HepG2 (cell line): Measurements from ENCODE around the gene DAZAP1. TPM values are rescaled to one million over a fixed set of nuclear protein-coding genes. Genes with fewer than 3 reads are reported as not detected.

Experiments used
- AGO2 ChIP-seq: fragments of 200-400 bp; formaldehyde crosslinking; optimal IDR thresholded peaks from 2 replicates; pipeline ENCODE3; 2017; ENCODE audit warnings: mild to moderate bottlenecking, low read depth, low read length, moderate library complexity
- ATRX ChIP-seq: sonication (generic); formaldehyde crosslinking; IDR thresholded peaks from 2 replicates; pipeline ENCODE4 v1.4.0; 2020; ENCODE audit warnings: missing genetic modification reagents, borderline replicate concordance
- CEBPB ChIP-seq: IDR thresholded peaks from 2 replicates; pipeline ENCODE4 v1.6.1; 2011; ENCODE audit warnings: low read depth, low read length, improper control_type of control experiment, borderline replicate concordance
- MBD4 ChIP-seq: IDR thresholded peaks from 2 replicates; pipeline ENCODE4 v1.6.1; 2012; ENCODE audit warnings: low read length, inconsistent platforms, borderline replicate concordance
- NAIF1 ChIP-seq: sonication (generic); formaldehyde crosslinking; IDR thresholded peaks from 2 replicates; pipeline ENCODE4 v1.5.0; 2020; ENCODE audit warnings: mild to moderate bottlenecking, missing genetic modification reagents, borderline replicate concordance
- POLR2A ChIP-seq, 2 experiments: IDR thresholded peaks; 2 replicates each; pipeline ENCODE4 v1.6.1; 2011; ENCODE audit warnings: low read depth in 2 of 2, low read length in 2 of 2, mild to moderate bottlenecking in 1 of 2, moderate library complexity in 1 of 2; ENCODE audit not compliant: insufficient read depth in 1 of 2
- REXO4 ChIP-seq: sonication (generic); formaldehyde crosslinking; IDR thresholded peaks from 2 replicates; pipeline ENCODE4 v1.8.0; 2022; ENCODE audit warnings: missing genetic modification reagents, mild to moderate bottlenecking, borderline replicate concordance
- SRSF1 ChIP-seq: fragments of 200-400 bp; formaldehyde crosslinking; optimal IDR thresholded peaks from 2 replicates; pipeline ENCODE3; 2017; ENCODE audit warnings: mild to moderate bottlenecking, low read depth, low read length, moderate library complexity
- polyA plus RNA-seq, 8 experiments: library from polyadenylated mRNA; depleted of rRNA in 3 of 8; stranded (reverse) in 7 of 8; unstranded in 1 of 8; fragments of >200 nt; fragmentation: Illumina TruSeq in 4 of 8; extraction: Trizol in 4 of 8; gene quantifications; 2 replicates each; pipeline versions ENCODE4 v1.2.1 to v1.2.3, GENCODE V29; 2011 to 2016; ENCODE audit warnings: low read depth in 4 of 8, missing spikeins in 1 of 8, mixed read lengths in 1 of 8; ENCODE audit not compliant: insufficient read depth in 1 of 8
- total RNA-seq, 5 experiments: library from RNA; depleted of rRNA; stranded (reverse); fragments of >200 nt; fragmentation: Illumina TruSeq; extraction: Trizol; gene quantifications; 2 replicates each; pipeline ENCODE4 v1.2.3, GENCODE V29; 2016; ENCODE audit warnings: low read depth in 1 of 5
- TF ChIP-seq, protein P1 (sequence below): IDR thresholded peaks from 2 replicates; pipeline ENCODE4 v1.6.1; 2016; ENCODE audit warnings: mild to moderate bottlenecking
- TF ChIP-seq, protein P2 (sequence below): sonication (generic); formaldehyde crosslinking; IDR thresholded peaks from 2 replicates; pipeline ENCODE4 v1.4.0; 2020; ENCODE audit warnings: missing genetic modification reagents
- TF ChIP-seq, protein P3 (sequence below): fragments of 450-650 bp; IDR thresholded peaks from 2 replicates; pipeline ENCODE4 v1.6.1; 2016
- TF ChIP-seq, protein P4 (sequence below): sonication (generic); formaldehyde crosslinking; IDR thresholded peaks from 2 replicates; pipeline ENCODE4 v1.5.1; 2020; ENCODE audit warnings: missing genetic modification reagents, mild to moderate bottlenecking, borderline replicate concordance
- TF ChIP-seq, protein P5 (sequence below): sonication (generic); formaldehyde crosslinking; IDR thresholded peaks from 2 replicates; pipeline ENCODE4 v1.4.0; 2020; ENCODE audit warnings: missing genetic modification reagents

DAZAP1 gene
- total and polyA plus RNA-seq, 2 of the 13 experiments (the other 11 are each of a cell fraction or from before 2014, with no cell fraction given): 63.3 to 79.2 TPM

DNA sequence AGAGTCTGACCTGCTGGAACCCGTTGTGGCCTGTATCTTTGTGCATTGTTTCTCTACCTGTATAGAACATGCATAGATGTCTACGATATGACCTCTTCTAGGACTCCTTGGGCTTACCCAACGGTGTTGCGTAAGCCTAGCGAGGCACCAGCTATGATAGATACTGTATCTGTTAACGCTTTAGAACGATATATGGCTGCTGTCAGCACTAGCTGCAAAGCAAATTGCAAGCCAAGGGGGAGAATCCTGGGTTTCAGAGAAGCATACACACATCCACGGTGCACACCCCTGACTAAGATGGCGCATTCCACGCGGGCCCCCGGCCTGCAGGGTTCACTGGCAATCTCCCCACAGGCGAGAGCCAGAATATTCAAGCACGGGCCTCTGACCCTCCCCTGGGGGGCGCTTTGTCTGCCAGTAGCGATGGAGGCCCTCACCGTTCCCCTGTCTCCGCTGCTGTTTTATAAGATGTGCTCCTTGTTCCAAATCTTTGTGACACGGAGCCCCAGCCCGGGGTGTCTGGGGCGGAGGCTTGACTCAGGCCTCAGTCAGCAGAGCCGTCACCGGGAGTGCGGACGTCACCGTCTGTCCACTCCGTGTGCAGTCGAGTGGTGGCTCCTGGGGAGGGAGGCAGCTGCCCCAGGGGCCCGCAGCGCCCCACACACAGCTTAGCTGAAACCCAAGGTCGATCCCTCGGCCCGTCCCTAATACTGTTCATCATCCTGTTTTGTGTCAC, 17.9 kb downstream of the DAZAP1 start (continued):
- TF ChIP-seq AGO2 (peak; percentile 81), ATRX (CRISPR knock-in tag) (no peak), MBD4 (no peak), REXO4 (no peak), CEBPB (peak; percentile 94), NAIF1 (no peak), POLR2A (IDR thresholded peaks at IDR 0.05; ENCODE audit: insufficient read depth in 1 of 2, low read depth in 2 of 2, low read length in 2 of 2) (peak in 1 of 2 experiments; percentile 33; a peak in 1 of 4 replicates), SRSF1 (no peak)
- TF ChIP-seq, protein P1, sequence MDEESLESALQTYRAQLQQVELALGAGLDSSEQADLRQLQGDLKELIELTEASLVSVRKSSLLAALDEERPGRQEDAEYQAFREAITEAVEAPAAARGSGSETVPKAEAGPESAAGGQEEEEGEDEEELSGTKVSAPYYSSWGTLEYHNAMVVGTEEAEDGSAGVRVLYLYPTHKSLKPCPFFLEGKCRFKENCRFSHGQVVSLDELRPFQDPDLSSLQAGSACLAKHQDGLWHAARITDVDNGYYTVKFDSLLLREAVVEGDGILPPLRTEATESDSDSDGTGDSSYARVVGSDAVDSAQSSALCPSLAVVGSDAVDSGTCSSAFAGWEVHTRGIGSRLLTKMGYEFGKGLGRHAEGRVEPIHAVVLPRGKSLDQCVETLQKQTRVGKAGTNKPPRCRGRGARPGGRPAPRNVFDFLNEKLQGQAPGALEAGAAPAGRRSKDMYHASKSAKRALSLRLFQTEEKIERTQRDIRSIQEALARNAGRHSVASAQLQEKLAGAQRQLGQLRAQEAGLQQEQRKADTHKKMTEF (CRISPR knock-in tag): no peak
- TF ChIP-seq, protein P2, sequence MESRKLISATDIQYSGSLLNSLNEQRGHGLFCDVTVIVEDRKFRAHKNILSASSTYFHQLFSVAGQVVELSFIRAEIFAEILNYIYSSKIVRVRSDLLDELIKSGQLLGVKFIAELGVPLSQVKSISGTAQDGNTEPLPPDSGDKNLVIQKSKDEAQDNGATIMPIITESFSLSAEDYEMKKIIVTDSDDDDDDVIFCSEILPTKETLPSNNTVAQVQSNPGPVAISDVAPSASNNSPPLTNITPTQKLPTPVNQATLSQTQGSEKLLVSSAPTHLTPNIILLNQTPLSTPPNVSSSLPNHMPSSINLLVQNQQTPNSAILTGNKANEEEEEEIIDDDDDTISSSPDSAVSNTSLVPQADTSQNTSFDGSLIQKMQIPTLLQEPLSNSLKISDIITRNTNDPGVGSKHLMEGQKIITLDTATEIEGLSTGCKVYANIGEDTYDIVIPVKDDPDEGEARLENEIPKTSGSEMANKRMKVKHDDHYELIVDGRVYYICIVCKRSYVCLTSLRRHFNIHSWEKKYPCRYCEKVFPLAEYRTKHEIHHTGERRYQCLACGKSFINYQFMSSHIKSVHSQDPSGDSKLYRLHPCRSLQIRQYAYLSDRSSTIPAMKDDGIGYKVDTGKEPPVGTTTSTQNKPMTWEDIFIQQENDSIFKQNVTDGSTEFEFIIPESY: peak; percentile 97
- TF ChIP-seq, protein P3, sequence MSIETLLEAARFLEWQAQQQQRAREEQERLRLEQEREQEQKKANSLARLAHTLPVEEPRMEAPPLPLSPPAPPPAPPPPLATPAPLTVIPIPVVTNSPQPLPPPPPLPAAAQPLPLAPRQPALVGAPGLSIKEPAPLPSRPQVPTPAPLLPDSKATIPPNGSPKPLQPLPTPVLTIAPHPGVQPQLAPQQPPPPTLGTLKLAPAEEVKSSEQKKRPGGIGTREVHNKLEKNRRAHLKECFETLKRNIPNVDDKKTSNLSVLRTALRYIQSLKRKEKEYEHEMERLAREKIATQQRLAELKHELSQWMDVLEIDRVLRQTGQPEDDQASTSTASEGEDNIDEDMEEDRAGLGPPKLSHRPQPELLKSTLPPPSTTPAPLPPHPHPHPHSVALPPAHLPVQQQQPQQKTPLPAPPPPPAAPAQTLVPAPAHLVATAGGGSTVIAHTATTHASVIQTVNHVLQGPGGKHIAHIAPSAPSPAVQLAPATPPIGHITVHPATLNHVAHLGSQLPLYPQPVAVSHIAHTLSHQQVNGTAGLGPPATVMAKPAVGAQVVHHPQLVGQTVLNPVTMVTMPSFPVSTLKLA: no peak
- TF ChIP-seq, protein P4, sequence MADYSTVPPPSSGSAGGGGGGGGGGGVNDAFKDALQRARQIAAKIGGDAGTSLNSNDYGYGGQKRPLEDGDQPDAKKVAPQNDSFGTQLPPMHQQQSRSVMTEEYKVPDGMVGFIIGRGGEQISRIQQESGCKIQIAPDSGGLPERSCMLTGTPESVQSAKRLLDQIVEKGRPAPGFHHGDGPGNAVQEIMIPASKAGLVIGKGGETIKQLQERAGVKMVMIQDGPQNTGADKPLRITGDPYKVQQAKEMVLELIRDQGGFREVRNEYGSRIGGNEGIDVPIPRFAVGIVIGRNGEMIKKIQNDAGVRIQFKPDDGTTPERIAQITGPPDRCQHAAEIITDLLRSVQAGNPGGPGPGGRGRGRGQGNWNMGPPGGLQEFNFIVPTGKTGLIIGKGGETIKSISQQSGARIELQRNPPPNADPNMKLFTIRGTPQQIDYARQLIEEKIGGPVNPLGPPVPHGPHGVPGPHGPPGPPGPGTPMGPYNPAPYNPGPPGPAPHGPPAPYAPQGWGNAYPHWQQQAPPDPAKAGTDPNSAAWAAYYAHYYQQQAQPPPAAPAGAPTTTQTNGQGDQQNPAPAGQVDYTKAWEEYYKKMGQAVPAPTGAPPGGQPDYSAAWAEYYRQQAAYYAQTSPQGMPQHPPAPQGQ (CRISPR knock-in tag): no peak
- TF ChIP-seq, protein P5, sequence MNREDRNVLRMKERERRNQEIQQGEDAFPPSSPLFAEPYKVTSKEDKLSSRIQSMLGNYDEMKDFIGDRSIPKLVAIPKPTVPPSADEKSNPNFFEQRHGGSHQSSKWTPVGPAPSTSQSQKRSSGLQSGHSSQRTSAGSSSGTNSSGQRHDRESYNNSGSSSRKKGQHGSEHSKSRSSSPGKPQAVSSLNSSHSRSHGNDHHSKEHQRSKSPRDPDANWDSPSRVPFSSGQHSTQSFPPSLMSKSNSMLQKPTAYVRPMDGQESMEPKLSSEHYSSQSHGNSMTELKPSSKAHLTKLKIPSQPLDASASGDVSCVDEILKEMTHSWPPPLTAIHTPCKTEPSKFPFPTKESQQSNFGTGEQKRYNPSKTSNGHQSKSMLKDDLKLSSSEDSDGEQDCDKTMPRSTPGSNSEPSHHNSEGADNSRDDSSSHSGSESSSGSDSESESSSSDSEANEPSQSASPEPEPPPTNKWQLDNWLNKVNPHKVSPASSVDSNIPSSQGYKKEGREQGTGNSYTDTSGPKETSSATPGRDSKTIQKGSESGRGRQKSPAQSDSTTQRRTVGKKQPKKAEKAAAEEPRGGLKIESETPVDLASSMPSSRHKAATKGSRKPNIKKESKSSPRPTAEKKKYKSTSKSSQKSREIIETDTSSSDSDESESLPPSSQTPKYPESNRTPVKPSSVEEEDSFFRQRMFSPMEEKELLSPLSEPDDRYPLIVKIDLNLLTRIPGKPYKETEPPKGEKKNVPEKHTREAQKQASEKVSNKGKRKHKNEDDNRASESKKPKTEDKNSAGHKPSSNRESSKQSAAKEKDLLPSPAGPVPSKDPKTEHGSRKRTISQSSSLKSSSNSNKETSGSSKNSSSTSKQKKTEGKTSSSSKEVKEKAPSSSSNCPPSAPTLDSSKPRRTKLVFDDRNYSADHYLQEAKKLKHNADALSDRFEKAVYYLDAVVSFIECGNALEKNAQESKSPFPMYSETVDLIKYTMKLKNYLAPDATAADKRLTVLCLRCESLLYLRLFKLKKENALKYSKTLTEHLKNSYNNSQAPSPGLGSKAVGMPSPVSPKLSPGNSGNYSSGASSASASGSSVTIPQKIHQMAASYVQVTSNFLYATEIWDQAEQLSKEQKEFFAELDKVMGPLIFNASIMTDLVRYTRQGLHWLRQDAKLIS (CRISPR knock-in tag): no peak
